Liver (tissue), 9 donors: Measurements from ENCODE around the gene BTN3A1. TPM values are rescaled to one million over a fixed set of nuclear protein-coding genes. Genes with fewer than 3 reads are reported as not detected.

Experiments used
- DNase-seq: peaks from one replicate; pipeline ENCODE4 v3.0.0-alpha.2; 2017; ENCODE audit warnings: low spot score
- H3K27ac ChIP-seq, 2 donors: one replicate each; pipeline ENCODE4 v1.7.0; 2013; ENCODE audit warnings: inconsistent platforms in 2 of 2, low read length in 2 of 2, control low read depth in 1 of 2, low read depth in 1 of 2, mild to moderate bottlenecking in 1 of 2
- H3K27me3 ChIP-seq, 4 donors: one replicate each; pipeline versions ENCODE4 v1.6.1 to v1.7.0; 2013; ENCODE audit warnings: low read length in 3 of 4, inconsistent platforms in 1 of 4, mild to moderate bottlenecking in 1 of 4, moderate library complexity in 1 of 4; ENCODE audit not compliant: control insufficient read depth in 4 of 4, insufficient read depth in 4 of 4
- H3K36me3 ChIP-seq, 4 donors: one replicate each; pipeline versions ENCODE4 v1.6.1 to v1.7.0; 2013; ENCODE audit warnings: low read length in 3 of 4, mild to moderate bottlenecking in 3 of 4, low read depth in 1 of 4, moderate library complexity in 1 of 4; ENCODE audit not compliant: control insufficient read depth in 4 of 4, insufficient read depth in 3 of 4
- H3K4me1 ChIP-seq, 4 donors: one replicate each; pipeline versions ENCODE4 v1.6.1 to v1.7.0; 2013; ENCODE audit warnings: low read length in 3 of 4, mild to moderate bottlenecking in 3 of 4, moderate library complexity in 1 of 4; ENCODE audit not compliant: control insufficient read depth in 4 of 4, insufficient read depth in 4 of 4
- H3K4me3 ChIP-seq, 3 donors: one replicate each; pipeline versions ENCODE4 v1.6.1 to v1.7.0; 2013; ENCODE audit warnings: low read length in 3 of 3, control low read depth in 1 of 3, low read depth in 1 of 3, mild to moderate bottlenecking in 1 of 3
- H3K9ac ChIP-seq, 2 donors: one replicate each; pipeline ENCODE4 v1.7.0; 2013; ENCODE audit warnings: low read length in 2 of 2, mild to moderate bottlenecking in 2 of 2, moderate library complexity in 2 of 2, control low read depth in 1 of 2, low read depth in 1 of 2
- H3K9me3 ChIP-seq, 4 donors: one replicate each; pipeline versions ENCODE4 v1.6.1 to v1.7.0; 2013; ENCODE audit warnings: low read length in 3 of 4; ENCODE audit not compliant: control insufficient read depth in 4 of 4
- ATF3 ChIP-seq: IDR thresholded peaks from 2 replicates; pipeline ENCODE4 v1.6.1; 2016; ENCODE audit warnings: antibody characterized with exemption
- CTCF ChIP-seq: fragments of 150-350 bp; IDR thresholded peaks from 2 replicates; pipeline ENCODE4 v1.5.1; 2017; ENCODE audit warnings: improper control_type of control experiment, low read depth, low read length; ENCODE audit not compliant: missing input control
- EGR1 ChIP-seq, 2 donors: IDR thresholded peaks; 2 replicates each; pipeline ENCODE4 v1.6.1; 2016 to 2018; ENCODE audit warnings: antibody characterized with exemption in 2 of 2, low read depth in 2 of 2
- FOXA1 ChIP-seq: IDR thresholded peaks from 2 replicates; pipeline ENCODE4 v1.6.1; 2016; ENCODE audit warnings: antibody characterized with exemption
- FOXA2 ChIP-seq: IDR thresholded peaks from 2 replicates; pipeline ENCODE4 v1.6.1; 2016; ENCODE audit warnings: antibody characterized with exemption
- GABPA ChIP-seq, 2 donors: IDR thresholded peaks in 1 of 2; conservative IDR thresholded peaks in 1 of 2; 2 replicates each; pipeline ENCODE4 v1.6.1; 2016; ENCODE audit warnings: antibody characterized with exemption in 2 of 2, mild to moderate bottlenecking in 1 of 2, moderate library complexity in 1 of 2
- HNF4A ChIP-seq, 2 donors: conservative IDR thresholded peaks; 2 replicates each; pipeline ENCODE4 v1.6.1; 2016; ENCODE audit warnings: antibody characterized with exemption in 2 of 2, mild to moderate bottlenecking in 2 of 2
- HNF4G ChIP-seq: IDR thresholded peaks from 2 replicates; pipeline ENCODE4 v1.6.1; 2016; ENCODE audit warnings: antibody characterized with exemption
- JUND ChIP-seq, 2 donors: IDR thresholded peaks; 2 replicates each; pipeline ENCODE4 v1.6.1; 2016; ENCODE audit warnings: antibody characterized with exemption in 2 of 2
- MAX ChIP-seq: IDR thresholded peaks from 2 replicates; pipeline ENCODE4 v1.6.1; 2016; ENCODE audit warnings: antibody characterized with exemption
- NR2F2 ChIP-seq: IDR thresholded peaks from 2 replicates; pipeline ENCODE4 v1.6.1; 2016; ENCODE audit warnings: antibody characterized with exemption
- RAD21 ChIP-seq, 2 donors: IDR thresholded peaks; 2 replicates each; pipeline ENCODE4 v1.6.1; 2016; ENCODE audit warnings: antibody characterized with exemption in 2 of 2, mild to moderate bottlenecking in 2 of 2
- REST ChIP-seq: IDR thresholded peaks from 2 replicates; pipeline ENCODE4 v1.6.1; 2016; ENCODE audit warnings: antibody characterized with exemption, mild to moderate bottlenecking
- RXRA ChIP-seq, 2 donors: IDR thresholded peaks; 2 replicates each; pipeline ENCODE4 v1.6.1; 2017 to 2018; ENCODE audit warnings: antibody characterized with exemption in 2 of 2, mild to moderate bottlenecking in 1 of 2
- SP1 ChIP-seq: IDR thresholded peaks from 2 replicates; pipeline ENCODE4 v1.6.1; 2018; ENCODE audit warnings: antibody characterized with exemption, mild to moderate bottlenecking
- TAF1 ChIP-seq: conservative IDR thresholded peaks from 2 replicates; pipeline ENCODE4 v1.6.1; 2016; ENCODE audit warnings: antibody characterized with exemption, mild to moderate bottlenecking
- ZBTB33 ChIP-seq: IDR thresholded peaks from 2 replicates; pipeline ENCODE4 v1.6.1; 2016; ENCODE audit warnings: antibody characterized with exemption
- WGBS: extraction: QIAGEN DNeasy Blood & Tissue Kit; methylation state at CpG from one replicate; pipeline ENCODE4 v1.1.7; 2013; 5-methylcytosine and 5-hydroxymethylcytosine counted together
- polyA plus RNA-seq, 2 donors: library from polyadenylated mRNA; stranded (reverse) in 1 of 2; unstranded in 1 of 2; fragments of 200-250 nt in 1 of 2; fragments of >200 nt in 1 of 2; fragmentation: Nextera tagmentation in 1 of 2; extraction: Ambion mirVana in 1 of 2; gene quantifications; one replicate each; pipeline versions ENCODE4 v1.2.1 to v1.2.3, GENCODE V29; 2013 to 2015
- total RNA-seq, 2 donors: library from RNA; depleted of rRNA; stranded (reverse); fragments of >200 nt; gene quantifications; one replicate each; pipeline ENCODE4 v1.2.3, GENCODE V29; 2014
- donor health status: healthy.
- donor health status: healthy.
- donor health status: healthy.
- donor health status: healthy.
- donor health status: healthy.

BTN3A1 gene
- total and polyA plus RNA-seq, 4 donors = 2.3 to 17.1 (median 6.3) TPM

- H3K9me3 ChIP-seq = no peaks in the 10 kb centered on the region
- peaks cover 0 to 11% (median 7%) of the 10 kb centered on the region in 4 donors for H3K4me1 ChIP-seq
- H3K36me3 ChIP-seq = peaks cover 0 to 62% (median 55%) of the 10 kb centered on the region in 4 donors
- H3K4me3 ChIP-seq = no peak overlapping the region
- H3K27me3 ChIP-seq = no peaks in the 10 kb centered on the region
- 95% methylated on average over 4 of the region's 4 CpGs for WGBS
- no peak overlapping the region for H3K9ac ChIP-seq
- no peak for DNase-seq
- no peak for TF ChIP-seq HNF4A (conservative IDR thresholded peaks at IDR 0.05)
- TF ChIP-seq ZBTB33 = no peak
- TF ChIP-seq FOXA2 = no peak
- TF ChIP-seq RAD21 (IDR thresholded peaks at IDR 0.05) = no peak
- no peak for TF ChIP-seq TAF1
- no peak for TF ChIP-seq MAX
- no peak for TF ChIP-seq RXRA (IDR thresholded peaks at IDR 0.05)
- no peak for TF ChIP-seq JUND (IDR thresholded peaks at IDR 0.05)
- no peak for TF ChIP-seq SP1
- TF ChIP-seq NR2F2 = no peak
- TF ChIP-seq HNF4G = no peak
- no peak for TF ChIP-seq GABPA (IDR thresholded peaks at IDR 0.05 in 1 of 2, conservative IDR thresholded peaks at IDR 0.05 in 1 of 2)
- no peak for TF ChIP-seq REST
- no peak for TF ChIP-seq CTCF
- no peak overlapping the region for H3K27ac ChIP-seq
Observed at GRCh38 chr6:26464014-26464413, 61.9 kb downstream of the BTN3A1 start.

GRCh38 chr6:26464416-26465131 is 62.5 kb downstream of the BTN3A1 start:
- Histone ChIP-seq H3K4me1 (peaks cover 0 to 6% (median 3%) of the 10 kb centered on the region in 4 donors), H3K9ac (no peak overlapping the region), H3K4me3 (no peak overlapping the region), H3K27ac (no peak overlapping the region), H3K27me3 (no peaks in the 10 kb centered on the region), H3K36me3 (peaks cover 0 to 62% (median 55%) of the 10 kb centered on the region in 4 donors), H3K9me3 (no peaks in the 10 kb centered on the region)
- 98% methylated on average over 7 of the region's 7 CpGs for WGBS
- DNase-seq = no peak
- TF ChIP-seq RXRA (IDR thresholded peaks at IDR 0.05) = no peak
- no peak for TF ChIP-seq REST
- no peak for TF ChIP-seq MAX
- TF ChIP-seq NR2F2 = no peak
- TF ChIP-seq GABPA (IDR thresholded peaks at IDR 0.05 in 1 of 2, conservative IDR thresholded peaks at IDR 0.05 in 1 of 2) = no peak
- TF ChIP-seq JUND (IDR thresholded peaks at IDR 0.05) = no peak
- no peak for TF ChIP-seq FOXA1
- TF ChIP-seq HNF4A (conservative IDR thresholded peaks at IDR 0.05) = no peak
- no peak for TF ChIP-seq FOXA2
- no peak for TF ChIP-seq ATF3
- TF ChIP-seq EGR1 (IDR thresholded peaks at IDR 0.05; ENCODE audit: low read depth in 2 of 2) = no peak
- no peak for TF ChIP-seq RAD21 (IDR thresholded peaks at IDR 0.05)
